Caki2 (cell line): Measurements from ENCODE around the gene AASDH. TPM values are rescaled to one million over a fixed set of nuclear protein-coding genes. Genes with fewer than 3 reads are reported as not detected.
"Not testable (repeated sequence)": the region's sequence is repeated elsewhere in the genome, so short reads cannot be mapped to it uniquely, and the experiment has no call there.

ENCODE experiments used
- DNase-seq: peaks from one replicate; pipeline ENCODE4 v3.0.0-alpha.2; 2015; ENCODE audit warnings: low read depth
- in situ Hi-C: cut with HindIII; loops from 2 replicates; pipeline ENCODE4 v1.10.0; 2016; ENCODE audit warnings: low sequenced_read_pairs, low pct_unique_long_range_greater_than_20kb, mixed read lengths
- total RNA-seq: library from RNA; depleted of rRNA; stranded (reverse); fragments of >200 nt; shearing (Covaris generic); gene quantifications from 2 replicates; pipeline ENCODE4 v1.2.3, GENCODE V29; 2014; ENCODE audit warnings: low replicate concordance

The AASDH gene
- total RNA-seq, 1 experiment from 2014 or later = 3.2 TPM

DNA sequence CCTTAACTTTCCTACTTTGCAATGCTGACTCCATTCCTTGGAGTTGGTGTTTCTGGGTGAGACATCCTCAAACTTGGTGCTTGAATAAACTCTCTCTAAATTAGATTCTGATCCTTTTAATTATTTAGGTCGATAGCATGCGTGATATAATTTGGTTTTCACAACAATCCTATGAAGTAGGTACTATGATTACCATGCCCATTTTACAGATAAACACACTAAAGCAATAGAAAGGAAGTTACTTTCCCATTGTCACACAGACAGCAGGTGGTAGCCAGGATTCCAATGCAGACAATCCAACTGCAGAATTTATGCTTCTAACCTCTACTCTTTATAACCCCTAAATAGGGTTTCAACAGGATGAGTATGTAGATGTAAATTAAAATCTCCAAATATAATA is 21.7 kb upstream of the AASDH start:
- in situ Hi-C loops = no loop called here
- DNase-seq = no peak

GRCh38 chr4:56406151-56406550 is 18.9 kb upstream of the AASDH start:
- no peak for DNase-seq
- in situ Hi-C loops = no loop called here

- no peak for DNase-seq
- in situ Hi-C loops = no loop called here
These were observed 17.7 kb upstream of the AASDH start for GRCh38 chr4:56405016-56405415.

GRCh38 chr4:56400560-56400959 is 13.3 kb upstream of the AASDH start:
- in situ Hi-C loops = no loop called here
- no peak for DNase-seq

GRCh38 chr4:56391270-56391669 is 4.0 kb upstream of the AASDH start:
- in situ Hi-C loops = no loop called here
- DNase-seq = no peak

DNA sequence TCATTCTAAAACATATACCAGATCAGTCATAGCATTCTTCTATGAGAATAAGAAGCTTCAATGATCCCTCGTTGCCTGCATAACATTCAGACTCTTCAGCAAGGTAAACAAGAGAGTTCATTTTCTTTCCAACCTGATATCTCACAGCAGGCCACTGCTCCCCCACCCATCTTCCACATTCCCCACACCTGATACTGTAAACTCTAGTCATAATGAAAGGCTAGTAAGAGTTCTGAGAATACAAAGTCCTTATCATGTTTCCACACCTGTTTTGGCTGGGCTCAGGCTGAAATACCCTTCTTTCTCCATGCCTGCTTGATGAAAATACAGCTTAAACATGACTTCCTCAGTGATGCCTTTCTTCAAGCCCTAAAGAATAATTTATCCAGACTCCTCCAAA is 2.3 kb upstream of the AASDH start:
- in situ Hi-C loops = no loop called here
- no peak for DNase-seq

GRCh38 chr4:56388306-56388705 is 1.0 kb upstream of the AASDH start:
- DNase-seq = no peak
- in situ Hi-C loops = no loop called here

DNA sequence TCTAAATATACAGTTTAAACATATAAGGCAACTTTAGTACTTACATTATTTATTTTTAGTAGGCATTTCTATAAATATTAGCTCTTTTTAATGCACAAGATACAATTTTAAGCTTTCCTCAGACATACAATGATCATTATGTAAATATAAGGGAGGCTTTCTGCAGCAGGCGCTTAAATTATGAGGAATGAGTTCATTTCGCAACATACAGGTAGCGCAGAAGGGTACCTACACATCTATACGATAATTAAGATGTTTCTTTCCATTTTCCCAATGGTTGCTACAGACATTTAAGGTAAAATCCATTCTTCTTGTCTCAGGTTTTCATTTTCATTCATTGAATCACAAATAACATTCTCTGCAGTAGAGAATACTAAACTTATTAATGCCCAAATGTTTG is 1.2 kb downstream of the AASDH start:
- in situ Hi-C loops = no loop called here
- no peak for DNase-seq

DNA sequence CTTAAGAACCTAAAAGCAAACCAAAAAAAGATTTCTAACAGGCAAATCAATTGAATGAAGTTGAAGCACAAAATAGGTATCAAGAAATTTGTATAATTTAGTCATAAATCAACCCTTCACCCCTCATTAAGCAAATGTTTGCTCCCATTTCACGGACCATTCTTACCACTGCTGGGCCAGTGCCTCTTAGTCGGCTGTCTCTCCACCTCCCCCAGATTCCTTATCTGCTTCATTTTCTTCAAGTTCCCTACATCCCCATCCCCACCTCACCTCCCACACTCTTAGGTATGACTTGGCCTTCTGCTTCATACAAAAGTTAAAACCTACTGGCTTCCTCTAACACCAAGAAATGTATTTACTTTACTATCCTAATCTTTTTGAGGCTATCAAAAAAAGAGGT is 11.8 kb downstream of the AASDH start:
- DNase-seq = no peak
- in situ Hi-C loops = no loop called here

- in situ Hi-C loops = no loop called here
These were observed 12.3 kb downstream of the AASDH start for GRCh38 chr4:56374956-56375355.

GRCh38 chr4:56372774-56373173 is 14.5 kb downstream of the AASDH start:
- in situ Hi-C loops = no loop called here
- DNase-seq = no peak

More at GRCh38 chr4:56374956-56375355, 12.3 kb downstream of the AASDH start:
- no peak for DNase-seq

- no peak for DNase-seq
- in situ Hi-C loops = no loop called here
These were observed 15.7 kb downstream of the AASDH start for GRCh38 chr4:56371426-56372220.

DNA sequence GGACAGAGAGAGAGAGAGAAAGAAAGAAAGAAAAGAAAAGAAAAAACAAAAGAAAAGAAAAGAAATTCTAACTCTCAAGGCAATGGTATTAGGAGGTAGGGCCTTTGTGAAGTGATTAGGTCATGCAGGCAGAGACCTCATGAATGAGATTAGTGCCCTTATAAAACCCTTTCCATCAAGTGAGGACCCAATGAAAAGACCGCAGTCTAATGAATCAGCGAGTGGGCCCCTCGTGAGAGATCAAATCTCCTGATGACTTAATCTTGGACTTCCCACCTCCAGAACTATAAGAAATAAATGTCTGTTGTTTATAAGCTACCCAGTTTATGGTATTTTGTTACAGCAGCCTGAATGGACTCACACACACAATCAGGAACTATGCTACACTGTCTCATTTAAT is 16.9 kb downstream of the AASDH start:
- in situ Hi-C loops = no loop called here
- no peak for DNase-seq

DNA sequence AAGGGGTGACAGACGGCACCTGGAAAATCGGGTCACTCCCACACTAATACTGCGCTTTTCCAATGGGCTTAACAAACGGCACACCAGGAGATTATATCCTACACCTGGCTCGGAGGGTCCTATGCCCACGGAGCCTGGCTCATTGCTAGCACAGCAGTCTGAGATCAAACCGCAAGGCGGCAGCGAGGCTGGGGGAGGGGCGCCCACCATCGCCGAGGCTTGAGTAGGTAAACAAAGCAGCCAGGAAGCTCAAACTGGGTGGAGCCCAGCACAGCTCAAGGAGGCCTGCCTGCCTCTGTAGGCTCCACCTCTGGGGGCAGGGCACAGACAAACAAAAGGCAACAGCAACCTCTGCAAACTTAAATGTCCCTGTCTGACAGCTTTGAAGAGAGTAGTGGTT is 24.3 kb downstream of the AASDH start:
- DNase-seq, in situ Hi-C loops: not testable (repeated sequence)

- DNase-seq = no peak
- in situ Hi-C loops = no loop called here
These were observed 27.2 kb downstream of the AASDH start for GRCh38 chr4:56360071-56360470.

DNA sequence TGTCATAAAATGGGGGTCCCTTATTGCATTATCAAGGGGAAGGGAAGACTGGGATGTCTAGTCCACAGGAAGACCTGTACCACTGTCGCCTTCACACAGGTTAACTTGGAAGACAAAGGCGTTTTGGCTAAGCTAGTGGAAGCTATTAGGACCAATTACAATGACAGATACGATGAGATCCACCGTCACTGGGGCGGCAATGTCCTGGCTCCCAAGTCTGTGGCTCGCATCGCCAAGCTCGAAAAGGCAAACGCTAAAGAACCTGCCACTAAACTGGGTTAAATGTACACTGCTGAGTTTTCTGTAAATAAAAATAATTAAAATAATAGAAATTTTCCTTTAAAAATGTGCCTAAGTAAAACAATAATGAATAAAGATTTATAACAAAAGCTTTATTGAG is 30.6 kb downstream of the AASDH start:
- no peak for DNase-seq
- in situ Hi-C loops = no loop called here

DNA sequence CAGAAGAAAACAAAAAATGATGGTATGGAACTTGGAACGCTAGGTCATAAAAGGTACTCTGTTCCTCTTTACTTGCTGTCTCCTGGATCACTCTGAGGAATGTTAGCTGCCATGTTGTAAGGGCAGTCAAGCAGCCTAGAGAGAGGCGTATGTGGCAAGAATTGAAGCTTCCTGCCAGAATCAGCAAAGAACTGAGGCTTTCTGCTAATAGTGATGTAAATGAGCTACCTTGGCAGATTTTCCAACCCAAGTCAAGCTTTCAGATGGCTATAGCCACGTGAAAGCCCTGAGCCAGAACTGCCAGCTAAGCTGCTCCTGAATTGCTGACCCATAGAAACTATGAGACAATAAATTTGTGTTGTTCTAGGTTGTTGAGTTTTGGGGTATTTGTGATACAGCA is 38.7 kb downstream of the AASDH start:
- DNase-seq = peak; percentile 29
- in situ Hi-C loops = no loop called here

DNA sequence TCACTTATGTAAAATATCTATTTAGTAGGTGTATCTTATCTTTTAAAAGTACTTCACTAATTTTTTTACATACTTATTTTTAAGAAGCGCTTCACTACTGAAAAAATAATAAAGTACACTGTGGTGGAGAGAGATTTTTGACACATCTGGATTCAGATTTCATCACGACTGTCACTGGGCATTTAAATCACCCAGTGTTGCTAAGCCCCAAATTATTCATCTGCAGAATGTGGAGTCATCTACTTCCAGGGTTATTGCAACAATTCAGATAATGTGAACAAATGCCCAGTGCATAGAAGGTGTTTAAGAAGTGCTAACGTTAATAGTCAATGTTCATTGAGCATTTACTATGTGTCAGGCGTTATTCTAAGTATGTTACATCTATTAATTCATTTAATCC is 41.8 kb downstream of the AASDH start:
- DNase-seq = no peak
- in situ Hi-C loops = no loop called here

DNA sequence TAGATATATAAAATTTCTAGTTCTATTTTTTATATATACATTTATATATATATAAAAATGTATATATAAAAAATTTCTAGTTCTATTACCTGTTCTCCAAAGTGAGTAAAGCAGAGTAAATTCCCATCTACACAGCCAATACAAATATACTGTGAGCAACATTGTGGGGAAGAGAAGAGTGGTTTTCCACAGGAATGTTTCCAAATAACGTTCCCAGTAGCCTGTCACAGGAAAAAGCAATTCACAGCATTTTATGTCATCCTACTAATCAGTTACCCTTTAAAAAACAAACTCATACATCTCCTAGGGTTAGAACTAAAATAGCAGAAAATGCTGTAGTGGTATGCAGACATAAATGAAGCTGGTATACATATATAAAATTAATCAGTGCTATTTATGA is 44.5 kb downstream of the AASDH start:
- in situ Hi-C loops = no loop called here
- DNase-seq = no peak

GRCh38 chr4:56330691-56331090 is 56.6 kb downstream of the AASDH start:
- no peak for DNase-seq

More at GRCh38 chr4:56330691-56331090, 56.6 kb downstream of the AASDH start:
- in situ Hi-C loops = no loop called here
